ENCODE results near the gene SLC52A3.

- peak; percentile 86 for TF ChIP-seq CTCF (conservative IDR thresholded peaks at IDR 0.05)
- no peak for TF ChIP-seq ZFX (IDR thresholded peaks at IDR 0.05)
Observed at GRCh38 chr20:728256-728944, 39.9 kb downstream of the SLC52A3 start.
